Renal cortical epithelial cell (primary cell): Measurements from ENCODE around the gene OLFML3. TPM values are rescaled to one million over a fixed set of nuclear protein-coding genes. Genes with fewer than 3 reads are reported as not detected.

Source experiments
- DNase-seq: peaks from one replicate; pipeline ENCODE4 v3.0.0-alpha.2; 2011; ENCODE audit warnings: low read depth
- total RNA-seq: library from RNA; depleted of rRNA; stranded (reverse); fragments of >200 nt; gene quantifications from 2 replicates; pipeline ENCODE4 v1.2.3, GENCODE V29; 2014

OLFML3 gene
- total RNA-seq, 1 donor from 2014 or later, result 5.1 TPM

DNA sequence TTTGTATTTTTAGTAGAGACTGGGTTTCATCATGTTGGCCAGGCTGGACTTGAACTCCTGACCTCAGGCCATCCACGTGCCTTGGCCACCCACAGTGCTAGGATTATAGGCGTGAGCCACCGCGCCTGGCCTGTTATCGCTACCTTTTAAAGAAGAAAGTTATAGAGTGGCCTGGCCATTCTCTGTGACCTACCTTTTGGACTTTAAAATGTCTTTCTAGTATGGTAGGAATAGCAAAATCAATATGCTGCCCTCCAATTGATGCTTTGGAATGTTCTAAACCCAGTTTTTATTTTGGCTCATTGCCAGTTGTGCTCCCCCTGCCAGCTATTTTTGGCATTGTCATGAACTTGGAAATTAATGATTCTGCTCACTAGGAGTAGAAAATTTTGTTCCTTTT lies 30.3 kb upstream of the OLFML3 start:
- no peak for DNase-seq

DNA sequence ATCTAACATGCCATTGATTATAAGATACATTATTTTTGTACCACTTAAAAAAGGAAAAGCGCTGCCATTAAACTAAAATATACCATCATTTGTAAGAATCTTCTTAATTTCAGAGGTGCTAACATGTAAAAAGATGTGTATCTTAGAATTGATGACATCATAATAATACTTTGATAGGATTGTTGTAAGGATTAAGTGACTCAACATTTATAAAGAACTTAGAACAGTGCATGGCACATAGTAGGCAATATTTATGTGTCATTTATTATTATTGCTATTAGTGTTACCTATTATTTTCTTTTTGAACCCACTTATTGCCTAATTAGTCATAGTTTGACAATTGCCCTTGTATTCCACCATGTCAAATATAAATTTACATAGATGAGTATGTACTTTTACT lies 28.4 kb upstream of the OLFML3 start:
- DNase-seq, result no peak

DNA sequence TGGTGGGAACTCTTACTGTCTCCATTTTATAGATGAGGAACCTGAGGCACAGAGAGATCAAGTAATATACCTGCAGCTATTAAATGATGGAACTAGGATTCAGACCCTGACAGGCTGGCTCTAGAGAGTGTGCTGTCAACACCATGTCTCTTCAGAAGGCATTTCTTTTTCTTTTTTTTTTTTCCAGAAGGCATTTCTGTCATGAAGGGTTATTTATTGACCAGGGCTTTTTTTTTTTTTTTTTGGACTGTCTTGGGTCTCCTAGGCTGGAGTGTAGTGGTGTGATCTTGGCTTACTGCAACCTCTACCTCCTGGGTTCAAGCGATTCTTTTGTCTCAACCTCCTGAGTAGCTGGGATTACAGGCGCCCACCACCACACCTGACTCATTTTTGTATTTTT lies 27.6 kb upstream of the OLFML3 start:
- DNase-seq, result no peak

DNA sequence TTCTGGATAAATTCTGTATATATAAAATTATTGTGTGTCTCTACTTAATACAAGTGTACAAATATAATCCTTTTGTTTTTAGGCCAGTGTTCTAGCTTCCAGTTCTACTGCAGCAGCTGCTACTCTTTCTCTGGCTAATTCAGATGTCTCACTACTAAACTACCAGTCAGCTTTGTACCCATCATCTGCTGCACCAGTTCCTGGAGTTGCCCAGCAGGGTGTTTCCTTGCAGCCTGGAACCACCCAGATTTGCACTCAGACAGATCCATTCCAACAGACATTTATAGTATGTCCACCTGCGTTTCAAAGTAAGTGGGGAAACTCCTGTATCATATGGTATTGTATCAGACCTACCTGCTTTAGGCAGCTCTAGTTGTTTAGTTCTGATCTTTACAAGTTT lies 21.3 kb upstream of the OLFML3 start:
- no peak for DNase-seq

DNA sequence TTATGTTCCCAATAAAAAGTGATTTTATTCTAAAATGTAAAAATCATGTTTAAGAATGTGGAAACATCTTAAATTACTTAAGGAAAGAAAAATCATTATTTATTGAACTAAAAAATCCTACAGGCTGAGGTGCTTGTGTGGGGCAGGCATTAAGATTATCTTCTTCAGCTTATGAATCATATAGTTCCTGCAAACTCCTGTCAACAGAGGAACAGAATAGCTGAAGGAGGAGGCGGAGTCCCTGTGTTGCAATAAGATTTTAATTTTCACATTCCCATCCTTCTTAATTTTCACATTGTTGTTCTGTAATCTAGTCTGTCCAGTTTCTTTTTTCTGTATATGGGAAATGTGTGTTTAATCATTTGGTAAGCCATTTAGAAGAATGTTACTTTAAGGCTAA lies 20.6 kb upstream of the OLFML3 start:
- no peak for DNase-seq

DNA sequence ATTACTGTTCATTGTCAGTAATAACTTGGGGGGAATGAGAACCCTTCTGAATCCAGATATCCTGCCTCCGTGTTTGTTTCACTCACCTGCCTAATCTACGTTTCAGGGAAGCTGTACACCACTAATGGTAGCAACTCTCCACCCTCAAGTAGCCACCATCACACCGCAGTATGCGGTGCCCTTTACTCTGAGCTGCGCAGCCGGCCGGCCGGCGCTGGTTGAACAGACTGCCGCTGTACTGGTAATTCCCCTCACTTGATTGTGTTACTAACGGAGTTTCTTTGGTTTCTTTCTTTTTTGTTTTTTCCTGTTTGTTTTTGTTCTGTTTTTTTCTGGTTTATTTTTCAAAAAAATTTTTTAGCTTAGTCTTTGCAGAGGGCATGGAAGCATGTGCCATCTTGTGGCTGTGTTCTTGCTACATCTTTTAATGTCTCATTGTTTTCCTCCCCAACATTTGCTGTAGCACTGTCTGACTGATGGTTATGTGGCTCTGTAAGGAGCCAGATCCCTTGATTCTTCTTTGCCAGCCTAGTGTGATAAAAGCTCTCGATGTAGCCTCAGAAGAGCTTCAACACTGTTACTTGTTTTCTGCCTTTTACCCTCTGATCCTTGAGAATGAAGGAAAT lies 15.9 kb upstream of the OLFML3 start:
- peak; percentile 28 for DNase-seq

DNA sequence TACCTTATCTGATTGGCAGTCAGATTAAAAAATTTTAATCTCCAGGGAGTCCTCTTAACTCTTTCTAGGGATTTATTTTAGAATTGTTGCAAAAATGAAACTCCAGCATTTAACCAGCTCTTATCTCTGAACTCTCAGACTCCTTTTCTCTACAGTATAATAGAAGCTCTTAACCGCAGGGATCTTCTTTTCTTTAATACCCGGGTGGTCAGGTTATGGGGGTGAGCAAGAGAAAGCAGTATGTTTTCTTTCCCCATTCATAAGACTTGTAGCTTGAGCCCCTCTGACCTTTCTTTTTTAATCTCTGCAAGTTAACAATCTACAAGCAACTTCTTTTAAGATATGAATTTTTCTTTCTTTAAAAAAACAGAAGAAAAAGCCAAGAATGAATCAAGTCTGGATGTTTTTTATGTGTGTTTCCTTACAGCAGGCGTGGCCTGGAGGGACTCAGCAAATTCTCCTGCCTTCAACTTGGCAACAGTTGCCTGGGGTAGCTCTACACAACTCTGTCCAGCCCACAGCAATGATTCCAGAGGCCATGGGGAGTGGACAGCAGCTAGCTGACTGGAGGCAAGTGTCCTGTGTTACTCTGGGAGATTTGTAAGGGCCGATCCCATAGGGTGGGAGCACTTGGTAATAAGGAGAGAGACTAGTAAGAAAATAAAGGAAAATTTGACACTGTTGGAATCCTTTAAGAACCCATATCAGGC lies 13.4 kb upstream of the OLFML3 start:
- no peak for DNase-seq

DNA sequence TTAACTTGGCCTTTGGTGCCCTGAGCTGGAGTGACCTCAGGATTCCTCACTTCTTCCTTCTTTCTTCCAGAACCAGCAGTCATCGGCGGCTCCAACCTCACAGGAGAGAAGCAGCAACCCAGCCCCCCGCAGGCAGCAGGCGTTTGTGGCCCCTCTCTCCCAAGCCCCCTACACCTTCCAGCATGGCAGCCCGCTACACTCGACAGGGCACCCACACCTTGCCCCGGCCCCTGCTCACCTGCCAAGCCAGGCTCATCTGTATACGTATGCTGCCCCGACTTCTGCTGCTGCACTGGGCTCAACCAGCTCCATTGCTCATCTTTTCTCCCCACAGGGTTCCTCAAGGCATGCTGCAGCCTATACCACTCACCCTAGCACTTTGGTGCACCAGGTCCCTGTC lies 6.3 kb upstream of the OLFML3 start:
- DNase-seq, result no peak

DNA sequence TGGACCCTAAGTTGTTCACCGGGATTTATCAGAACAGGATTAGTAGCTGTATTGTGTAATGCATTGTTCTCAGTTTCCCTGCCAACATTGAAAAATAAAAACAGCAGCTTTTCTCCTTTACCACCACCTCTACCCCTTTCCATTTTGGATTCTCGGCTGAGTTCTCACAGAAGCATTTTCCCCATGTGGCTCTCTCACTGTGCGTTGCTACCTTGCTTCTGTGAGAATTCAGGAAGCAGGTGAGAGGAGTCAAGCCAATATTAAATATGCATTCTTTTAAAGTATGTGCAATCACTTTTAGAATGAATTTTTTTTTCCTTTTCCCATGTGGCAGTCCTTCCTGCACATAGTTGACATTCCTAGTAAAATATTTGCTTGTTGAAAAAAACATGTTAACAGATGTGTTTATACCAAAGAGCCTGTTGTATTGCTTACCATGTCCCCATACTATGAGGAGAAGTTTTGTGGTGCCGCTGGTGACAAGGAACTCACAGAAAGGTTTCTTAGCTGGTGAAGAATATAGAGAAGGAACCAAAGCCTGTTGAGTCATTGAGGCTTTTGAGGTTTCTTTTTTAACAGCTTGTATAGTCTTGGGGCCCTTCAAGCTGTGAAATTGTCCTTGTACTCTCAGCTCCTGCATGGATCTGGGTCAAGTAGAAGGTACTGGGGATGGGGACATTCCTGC lies 3.9 kb upstream of the OLFML3 start:
- peak; percentile 44 for DNase-seq

DNA sequence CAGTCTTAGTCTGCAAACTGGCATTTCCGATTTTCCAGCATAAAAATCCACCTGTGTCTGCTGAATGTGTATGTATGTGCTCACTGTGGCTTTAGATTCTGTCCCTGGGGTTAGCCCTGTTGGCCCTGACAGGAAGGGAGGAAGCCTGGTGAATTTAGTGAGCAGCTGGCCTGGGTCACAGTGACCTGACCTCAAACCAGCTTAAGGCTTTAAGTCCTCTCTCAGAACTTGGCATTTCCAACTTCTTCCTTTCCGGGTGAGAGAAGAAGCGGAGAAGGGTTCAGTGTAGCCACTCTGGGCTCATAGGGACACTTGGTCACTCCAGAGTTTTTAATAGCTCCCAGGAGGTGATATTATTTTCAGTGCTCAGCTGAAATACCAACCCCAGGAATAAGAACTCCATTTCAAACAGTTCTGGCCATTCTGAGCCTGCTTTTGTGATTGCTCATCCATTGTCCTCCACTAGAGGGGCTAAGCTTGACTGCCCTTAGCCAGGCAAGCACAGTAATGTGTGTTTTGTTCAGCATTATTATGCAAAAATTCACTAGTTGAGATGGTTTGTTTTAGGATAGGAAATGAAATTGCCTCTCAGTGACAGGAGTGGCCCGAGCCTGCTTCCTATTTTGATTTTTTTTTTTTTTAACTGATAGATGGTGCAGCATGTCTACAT lies 2.5 kb upstream of the OLFML3 start:
- peak; percentile 88 for DNase-seq

DNA sequence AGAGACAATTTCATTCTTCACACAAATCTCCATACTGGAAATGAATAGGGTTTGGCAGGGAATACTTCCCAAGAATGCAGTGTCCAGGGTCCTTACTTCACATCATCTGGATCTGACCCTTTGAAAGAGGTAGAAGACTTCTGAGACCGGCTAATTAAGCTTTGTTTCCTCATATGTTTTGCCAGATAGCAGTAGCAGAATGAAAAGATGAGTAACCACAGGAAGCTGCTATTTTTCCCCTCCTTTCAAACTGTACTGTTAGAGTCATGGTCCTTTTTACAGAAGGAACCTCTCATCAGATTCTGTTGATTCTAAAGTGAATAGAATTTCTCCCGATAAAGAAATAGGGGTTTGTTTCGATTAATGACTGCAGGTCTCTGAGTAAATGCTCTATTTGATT lies 1.4 kb upstream of the OLFML3 start:
- DNase-seq, result no peak

DNA sequence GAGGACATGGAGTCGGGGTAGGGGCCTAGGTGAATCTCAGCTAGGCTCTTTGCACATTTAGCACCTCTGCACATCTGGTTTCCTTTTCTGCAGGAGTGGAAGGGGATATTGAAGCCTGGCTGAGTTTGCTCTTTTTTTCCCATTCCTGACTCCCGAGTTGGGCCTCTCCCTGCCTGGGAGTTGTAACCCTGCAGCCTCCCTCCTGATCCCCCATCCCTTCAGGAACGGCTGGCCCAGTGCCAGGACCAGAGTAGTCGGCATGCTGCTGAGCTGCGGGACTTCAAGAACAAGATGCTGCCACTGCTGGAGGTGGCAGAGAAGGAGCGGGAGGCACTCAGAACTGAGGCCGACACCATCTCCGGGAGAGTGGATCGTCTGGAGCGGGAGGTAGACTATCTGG lies 836 bp downstream of the OLFML3 start:
- no peak for DNase-seq

DNA sequence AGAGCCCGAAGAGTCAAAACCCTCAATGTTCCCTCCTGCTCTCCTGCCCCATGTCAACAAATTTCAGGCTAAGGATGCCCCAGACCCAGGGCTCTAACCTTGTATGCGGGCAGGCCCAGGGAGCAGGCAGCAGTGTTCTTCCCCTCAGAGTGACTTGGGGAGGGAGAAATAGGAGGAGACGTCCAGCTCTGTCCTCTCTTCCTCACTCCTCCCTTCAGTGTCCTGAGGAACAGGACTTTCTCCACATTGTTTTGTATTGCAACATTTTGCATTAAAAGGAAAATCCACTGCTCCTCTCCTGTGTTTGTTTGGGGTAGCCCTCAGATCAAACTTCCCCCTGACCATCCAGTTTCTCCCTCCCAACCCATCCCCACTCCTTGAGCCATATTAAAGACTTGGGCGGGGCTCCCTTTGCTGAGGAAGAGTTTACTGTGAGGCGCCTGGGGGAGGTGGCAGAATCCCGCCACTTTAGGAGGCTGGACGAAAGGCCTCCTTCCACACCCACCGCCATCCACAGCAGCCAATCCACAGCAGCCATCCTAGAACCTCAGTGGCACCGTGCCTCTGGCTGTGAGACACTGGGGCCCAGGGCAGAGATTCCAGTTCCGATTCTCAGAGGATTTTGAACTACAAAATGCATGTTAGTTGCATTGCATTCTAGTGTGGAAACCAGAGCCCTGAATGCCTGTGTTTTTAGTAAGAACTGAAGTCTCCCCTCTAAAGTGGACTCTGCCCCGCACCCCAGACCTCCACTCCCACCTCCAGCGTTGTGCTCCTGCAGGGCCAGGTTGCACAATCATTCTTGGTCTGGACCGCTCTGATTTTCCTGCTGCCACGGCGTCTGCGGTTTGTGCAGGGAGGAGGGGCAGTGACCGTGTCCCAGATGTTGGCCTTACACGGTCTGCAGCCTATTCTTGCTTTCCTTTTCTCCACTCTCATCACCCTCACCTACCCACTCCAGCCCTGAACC lies 3.0 kb downstream of the OLFML3 start:
- DNase-seq, result peak; percentile 79

DNA sequence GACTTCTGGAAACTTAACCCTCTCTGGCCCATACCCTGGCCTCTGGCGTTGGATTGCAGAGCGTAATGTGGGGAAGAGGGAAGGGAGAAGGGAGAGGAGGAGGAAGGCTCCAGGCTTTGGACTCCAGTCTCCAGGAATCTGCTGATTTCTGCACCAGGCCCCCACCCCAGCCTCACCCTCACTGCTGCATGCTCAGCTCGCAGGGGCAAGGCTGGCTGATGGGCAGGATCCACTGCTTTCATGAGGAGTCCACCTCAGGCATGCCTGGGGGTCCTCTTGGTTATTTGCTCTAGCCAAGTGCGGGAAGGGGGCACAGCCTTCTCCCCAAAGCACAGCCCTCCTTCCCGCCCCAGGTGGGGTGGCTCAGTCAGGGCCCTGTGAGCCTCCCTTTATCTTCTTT lies 3.7 kb downstream of the OLFML3 start:
- DNase-seq, result no peak

DNA sequence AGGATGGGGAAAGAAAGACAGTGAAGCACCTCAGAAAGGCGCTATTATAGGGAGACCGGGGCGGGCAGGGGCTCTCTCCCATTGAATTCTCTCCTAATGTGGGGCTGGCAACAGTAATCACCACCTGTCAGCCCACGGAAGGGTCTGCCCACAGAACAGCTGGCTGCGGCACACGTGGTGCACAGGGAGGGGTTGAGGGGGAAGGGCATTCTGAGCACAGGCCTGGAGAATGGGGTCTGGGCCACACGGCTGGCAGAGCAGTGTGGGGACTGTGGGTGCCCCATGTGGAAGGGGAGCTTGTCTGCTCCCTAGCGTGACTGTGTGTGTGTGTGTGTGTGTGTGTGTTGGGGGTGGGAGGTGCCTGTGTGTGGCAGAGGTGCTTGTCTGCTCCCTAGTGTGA lies 4.1 kb downstream of the OLFML3 start:
- no peak for DNase-seq

DNA sequence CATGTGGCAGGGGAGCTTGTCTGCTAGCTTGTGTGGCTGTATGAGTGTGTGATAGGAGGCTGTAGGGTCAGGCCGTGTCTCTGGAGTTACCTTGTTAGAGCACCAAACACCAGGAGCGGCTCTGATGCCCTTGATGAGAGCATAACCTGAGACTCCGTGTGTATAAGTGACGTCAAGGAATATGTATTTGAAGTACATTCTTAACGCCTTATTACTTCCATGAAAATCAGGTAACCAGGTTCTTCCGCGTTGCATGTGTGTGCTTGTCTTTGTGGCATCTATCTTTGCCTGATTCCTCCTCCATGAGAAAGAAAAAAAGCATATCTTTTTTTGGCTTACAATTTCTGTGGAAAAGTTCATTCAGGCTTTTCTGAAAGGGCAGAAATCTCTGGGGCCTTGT lies 4.6 kb downstream of the OLFML3 start:
- DNase-seq, result no peak

DNA sequence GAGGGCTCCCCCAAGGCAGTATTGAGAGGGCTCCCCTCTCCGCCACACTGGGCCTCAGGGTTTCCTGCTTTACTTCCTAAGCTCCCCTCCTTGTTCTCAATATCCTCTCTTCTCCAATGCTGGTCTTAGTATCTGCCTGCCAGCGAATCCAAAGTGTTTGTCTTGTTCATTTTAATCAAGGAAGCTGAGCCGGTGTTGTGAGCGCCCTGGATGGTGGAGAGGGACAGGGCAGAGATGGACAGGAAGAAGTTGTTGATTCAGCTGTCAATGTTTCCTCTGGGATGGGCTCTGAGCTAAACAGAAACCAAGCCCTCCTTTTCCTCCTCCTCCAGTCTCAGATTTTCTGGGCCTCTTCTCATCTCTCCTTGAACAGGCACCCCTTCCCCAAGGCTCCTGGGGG lies 5.4 kb downstream of the OLFML3 start:
- DNase-seq, result no peak

DNA sequence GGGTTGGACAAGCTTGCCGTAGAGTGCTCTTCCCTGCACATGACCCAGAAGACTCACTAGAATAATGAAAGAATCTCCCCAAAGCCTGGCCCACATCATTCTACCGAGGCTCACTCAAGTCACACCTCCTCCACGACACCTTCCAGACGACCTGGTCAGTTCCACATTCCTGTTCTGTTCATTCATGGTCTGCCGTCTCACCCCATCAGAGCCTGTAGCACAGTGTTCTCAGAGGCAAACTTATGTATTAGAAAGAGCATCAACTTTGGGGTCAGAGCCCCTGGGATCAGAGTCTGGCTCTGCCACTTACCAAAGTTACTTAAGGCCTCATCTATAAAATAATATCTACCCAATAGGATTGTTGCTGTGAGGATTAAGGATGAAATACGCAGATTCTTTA lies 7.5 kb downstream of the OLFML3 start:
- DNase-seq, result no peak

DNA sequence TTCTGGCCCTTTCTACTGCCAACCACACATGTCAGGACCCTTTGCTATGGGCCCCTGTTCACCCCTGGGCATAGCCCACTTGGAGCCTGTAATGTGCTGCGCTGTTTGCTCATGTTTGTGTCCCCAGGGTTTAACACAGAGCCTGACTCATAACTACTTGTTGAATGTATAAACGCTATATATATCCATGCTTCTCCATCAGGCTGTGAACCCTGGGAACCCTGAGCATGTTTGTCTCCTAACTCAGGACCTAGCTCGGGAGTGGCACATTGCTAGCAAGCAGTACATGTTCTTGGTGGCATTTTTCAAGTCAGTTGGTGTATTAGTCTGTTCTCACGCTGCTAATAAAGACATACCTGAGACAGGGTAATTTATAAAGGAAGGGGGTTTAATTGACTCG lies 8.0 kb downstream of the OLFML3 start:
- DNase-seq, result no peak

DNA sequence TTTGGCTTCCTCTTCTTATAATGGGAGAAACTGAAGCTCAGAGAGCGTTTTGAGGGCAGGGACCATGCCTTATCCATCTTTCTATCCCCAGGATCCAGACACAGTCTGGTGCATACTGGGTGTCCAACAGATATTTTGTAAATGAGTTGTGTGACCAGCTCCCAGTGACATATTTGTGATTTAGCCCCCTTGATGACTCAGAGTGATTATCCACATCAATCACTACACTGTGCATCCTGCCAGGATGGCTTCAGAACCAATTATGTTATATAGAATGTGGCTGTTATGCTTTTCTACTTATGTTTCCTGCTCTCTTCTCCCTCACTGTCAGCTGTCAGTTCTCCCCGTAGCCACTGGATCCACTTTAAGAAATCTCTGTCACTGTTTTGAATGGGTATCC lies 11.3 kb downstream of the OLFML3 start:
- DNase-seq, result no peak

DNA sequence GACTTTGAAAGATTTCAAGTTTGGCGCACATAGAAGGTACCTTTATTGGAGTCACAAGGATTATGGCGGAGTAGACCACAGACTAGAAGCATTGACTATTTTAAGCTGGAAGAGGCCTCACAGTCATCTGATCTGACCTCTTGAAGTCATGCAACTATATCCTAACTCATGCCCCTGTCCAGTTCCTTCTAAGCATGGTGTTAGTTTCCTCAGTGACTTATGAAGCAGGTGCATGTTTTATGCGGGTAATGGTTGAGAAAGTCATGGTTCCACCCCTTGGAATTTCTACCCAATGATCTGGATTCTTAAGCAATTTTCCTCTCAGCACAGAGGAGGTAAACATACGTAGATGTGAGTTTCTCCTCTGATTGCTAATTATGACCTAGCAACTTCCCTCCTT lies 11.7 kb downstream of the OLFML3 start:
- no peak for DNase-seq
